Stimulated activated naive CD8-positive, alpha-beta T cell treated with anti-CD3 and anti-CD28 coated beads, Interleukin-15, amount 100 ng/mL, for 72 hours (primary cell): ENCODE data around the gene C16orf92.
"Not testable (repeated sequence)": the region's sequence is repeated elsewhere in the genome, so short reads cannot be mapped to it uniquely, and the experiment has no call there.

Experiments used
- ATAC-seq: fragments of 150-1000 bp; cut with Tn5 transposase; 2 replicates; pipeline ENCODE4 v1.10.0; 2021; ENCODE audit warnings: mild to moderate bottlenecking, moderate library complexity
- DNase-seq, 2 donors: peaks; one replicate each; pipeline ENCODE4 v3.0.0; 2021 to 2022
- H3K27ac Mint-ChIP-seq, 2 donors: one replicate each; pipeline ENCODE4 v1.8.0; 2022; ENCODE audit warnings: mild to moderate bottlenecking in 2 of 2, mixed read lengths in 2 of 2, moderate library complexity in 2 of 2
- H3K27me3 Mint-ChIP-seq: one replicate; pipeline ENCODE4 v1.8.0; 2022; ENCODE audit warnings: mixed read lengths
- H3K4me1 Mint-ChIP-seq: one replicate; pipeline ENCODE4 v1.8.0; 2022; ENCODE audit warnings: mild to moderate bottlenecking, mixed read lengths
- H3K4me3 Mint-ChIP-seq, 2 donors: one replicate each; pipeline ENCODE4 v1.8.0; 2022; ENCODE audit warnings: mild to moderate bottlenecking in 2 of 2, mixed read lengths in 2 of 2, moderate library complexity in 1 of 2
- H3K9me3 Mint-ChIP-seq, 2 donors: one replicate each; pipeline ENCODE4 v1.8.0; 2022; ENCODE audit warnings: mixed read lengths in 2 of 2

The C16orf92 gene

GRCh38 chr16:30007378-30007895 is 15.6 kb upstream of the C16orf92 start:
- no peaks in the 10 kb centered on the region for H3K9me3 Mint-ChIP-seq
- peak overlapping the region in 1 of 2 donors; percentile 85 for H3K27ac Mint-ChIP-seq
- peaks cover 43% of the 10 kb centered on the region for H3K27me3 Mint-ChIP-seq
- no peak overlapping the region for H3K4me3 Mint-ChIP-seq
- no peak for DNase-seq
- H3K4me1 Mint-ChIP-seq, result peaks cover 42% of the 10 kb centered on the region
- ATAC-seq, result no peak

GRCh38 chr16:30009085-30009862 is 13.7 kb upstream of the C16orf92 start:
- ATAC-seq, result no peak
- H3K4me3 Mint-ChIP-seq, result peak overlapping the region in 1 of 2 donors; percentile 59
- H3K9me3 Mint-ChIP-seq, result no peaks in the 10 kb centered on the region
- peaks cover 44% of the 10 kb centered on the region for H3K27me3 Mint-ChIP-seq
- DNase-seq, result no peak
- peaks cover 41% of the 10 kb centered on the region for H3K4me1 Mint-ChIP-seq
- no peak overlapping the region for H3K27ac Mint-ChIP-seq

GRCh38 chr16:30009990-30010843 is 12.8 kb upstream of the C16orf92 start:
- Mint-ChIP-seq H3K27me3 (peaks cover 44% of the 10 kb centered on the region), H3K4me1 (peaks cover 33% of the 10 kb centered on the region), H3K27ac (peak overlapping the region in 1 of 2 donors; percentile 76), H3K4me3 (peak overlapping the region; percentile 73 to 75), H3K9me3 (no peaks in the 10 kb centered on the region)
- DNase-seq, result no peak
- ATAC-seq, result peak; percentile 39

- ATAC-seq (peak; percentile 68), DNase-seq (no peak)
- H3K27ac Mint-ChIP-seq, result peak within 1 kb of the TSS in 1 of 2 donors; percentile 76
- peaks cover 29% of the 10 kb centered on the region for H3K4me1 Mint-ChIP-seq
- no peaks in the 10 kb centered on the region for H3K9me3 Mint-ChIP-seq
- H3K27me3 Mint-ChIP-seq, result peaks cover 44% of the 10 kb centered on the region
- peak within 1 kb of the TSS; percentile 77 to 82 for H3K4me3 Mint-ChIP-seq
Observed at GRCh38 chr16:30010844-30011713, 11.9 kb upstream of the C16orf92 start, which contains the start of gene DOC2A. TSS of gene DOC2A (minus strand) at chr16:30011027. CDS start at chr16:30010222, 805 bp downstream.

- Mint-ChIP-seq H3K27ac (peak overlapping the region; percentile 88 to 91), H3K27me3 (peaks cover 44% of the 10 kb centered on the region), H3K4me1 (peaks cover 29% of the 10 kb centered on the region), H3K4me3 (peak overlapping the region; percentile 76 to 82), H3K9me3 (no peaks in the 10 kb centered on the region)
- ATAC-seq, result no peak
- DNase-seq, result no peak
Observed at GRCh38 chr16:30011714-30012504, 11.1 kb upstream of the C16orf92 start.

GRCh38 chr16:30012598-30012997 is 10.4 kb upstream of the C16orf92 start:
- not testable (repeated sequence) for H3K9me3 Mint-ChIP-seq, ATAC-seq, DNase-seq, H3K27ac Mint-ChIP-seq, H3K4me3 Mint-ChIP-seq
- Mint-ChIP-seq H3K27me3 (peaks cover 44% of the 10 kb centered on the region), H3K4me1 (peaks cover 29% of the 10 kb centered on the region)

GRCh38 chr16:30015450-30015849 is 7.5 kb upstream of the C16orf92 start:
- not testable (repeated sequence) for DNase-seq, H3K27ac Mint-ChIP-seq, H3K9me3 Mint-ChIP-seq, H3K4me3 Mint-ChIP-seq, ATAC-seq
- Mint-ChIP-seq H3K4me1 (peaks cover 14% of the 10 kb centered on the region), H3K27me3 (peaks cover 19% of the 10 kb centered on the region)

GRCh38 chr16:30016555-30017276 is 6.3 kb upstream of the C16orf92 start:
- Mint-ChIP-seq H3K4me1 (peaks cover 15% of the 10 kb centered on the region), H3K4me3 (no peak overlapping the region), H3K27ac (no peak overlapping the region), H3K9me3 (no peaks in the 10 kb centered on the region), H3K27me3 (peaks cover 8% of the 10 kb centered on the region)
- no peak for DNase-seq
- no peak for ATAC-seq

GRCh38 chr16:30017277-30017656 is 5.7 kb upstream of the C16orf92 start:
- peaks cover 9% of the 10 kb centered on the region for H3K4me1 Mint-ChIP-seq
- ATAC-seq (no peak), DNase-seq (no peak)
- H3K4me3 Mint-ChIP-seq, result no peak overlapping the region
- no peak overlapping the region for H3K27ac Mint-ChIP-seq
- H3K9me3 Mint-ChIP-seq, result no peaks in the 10 kb centered on the region
- peaks cover 2% of the 10 kb centered on the region for H3K27me3 Mint-ChIP-seq

GRCh38 chr16:30017937-30018336 is 5.1 kb upstream of the C16orf92 start:
- ATAC-seq, H3K27me3 Mint-ChIP-seq, H3K9me3 Mint-ChIP-seq, H3K4me3 Mint-ChIP-seq, DNase-seq, H3K27ac Mint-ChIP-seq, H3K4me1 Mint-ChIP-seq: not testable (repeated sequence)

GRCh38 chr16:30018731-30019158 is 4.3 kb upstream of the C16orf92 start:
- Mint-ChIP-seq H3K9me3 (no peaks in the 10 kb centered on the region), H3K4me1 (peaks cover 9% of the 10 kb centered on the region), H3K4me3 (no peak overlapping the region), H3K27ac (peak overlapping the region in 1 of 2 donors; percentile 66), H3K27me3 (no peaks in the 10 kb centered on the region)
- ATAC-seq (peak; percentile 38), DNase-seq (no peak)

GRCh38 chr16:30023586-30023985 is 588 bp downstream of the C16orf92 start:
- H3K27me3 Mint-ChIP-seq, result peaks cover 29% of the 10 kb centered on the region
- no peak overlapping the region for H3K27ac Mint-ChIP-seq
- ATAC-seq (no peak), DNase-seq (no peak)
- H3K4me1 Mint-ChIP-seq, result peaks cover 9% of the 10 kb centered on the region
- H3K4me3 Mint-ChIP-seq, result no peak overlapping the region
- no peaks in the 10 kb centered on the region for H3K9me3 Mint-ChIP-seq

- peaks cover 38% of the 10 kb centered on the region for H3K27me3 Mint-ChIP-seq
- DNase-seq (no peak), ATAC-seq (no peak)
Observed at GRCh38 chr16:30024451-30024850, 1.5 kb downstream of the C16orf92 start.

GRCh38 chr16:30025156-30025555 is 2.2 kb downstream of the C16orf92 start:
- peak overlapping the region in 1 of 2 donors; percentile 3 for H3K27ac Mint-ChIP-seq
- ATAC-seq (no peak), DNase-seq (no peak)
- peaks cover 45% of the 10 kb centered on the region for H3K27me3 Mint-ChIP-seq
- no peak overlapping the region for H3K4me3 Mint-ChIP-seq
- peaks cover 12% of the 10 kb centered on the region for H3K4me1 Mint-ChIP-seq
- no peaks in the 10 kb centered on the region for H3K9me3 Mint-ChIP-seq

More at GRCh38 chr16:30024451-30024850, 1.5 kb downstream of the C16orf92 start:
- Mint-ChIP-seq H3K9me3 (no peaks in the 10 kb centered on the region), H3K27ac (no peak overlapping the region), H3K4me3 (no peak overlapping the region), H3K4me1 (peaks cover 9% of the 10 kb centered on the region)
